PFSK-1 (cell line): ENCODE results near the gene ADIPOQ. TPM values are rescaled to one million over a fixed set of nuclear protein-coding genes. Genes with fewer than 3 reads are reported as not detected.

ENCODE experiments used
- FOXP2 ChIP-seq: optimal IDR thresholded peaks from 2 replicates; pipeline ENCODE3; 2011; ENCODE audit warnings: borderline replicate concordance, control low read depth, inconsistent platforms; ENCODE audit not compliant: insufficient read depth; ENCODE audit errors: extremely low read length, extremely low read depth
- POLR2AphosphoS5 ChIP-seq: IDR thresholded peaks from 2 replicates; pipeline ENCODE4 v1.6.1; 2012; ENCODE audit warnings: low read depth, mild to moderate bottlenecking, control low read depth, low read length, moderate library complexity
- REST ChIP-seq, 2 experiments: IDR thresholded peaks; 2 replicates each; pipeline versions ENCODE4 v1.6.1 to v1.8.0; 2011 to 2012; ENCODE audit warnings: low read depth in 2 of 2, low read length in 2 of 2, control low read depth in 1 of 2, inconsistent platforms in 1 of 2, mild to moderate bottlenecking in 1 of 2, moderate library complexity in 1 of 2; ENCODE audit not compliant: insufficient read depth in 1 of 2
- SIN3A ChIP-seq: IDR thresholded peaks from 2 replicates; pipeline ENCODE4 v1.6.1; 2012; ENCODE audit warnings: mild to moderate bottlenecking, low read length, moderate library complexity, borderline replicate concordance; ENCODE audit not compliant: insufficient read depth
- TAF1 ChIP-seq: IDR thresholded peaks from 2 replicates; pipeline ENCODE4 v1.6.1; 2012; ENCODE audit warnings: low read length, control low read depth, borderline replicate concordance; ENCODE audit not compliant: insufficient read depth
- polyA plus RNA-seq: library from polyadenylated mRNA; unstranded; fragments of >200 nt; gene quantifications from one replicate; pipeline ENCODE4 v1.2.1, GENCODE V29; 2012; ENCODE audit warnings: low read depth, missing spikeins; ENCODE audit not compliant: insufficient read length

Gene ADIPOQ
- not detected for polyA plus RNA-seq

DNA sequence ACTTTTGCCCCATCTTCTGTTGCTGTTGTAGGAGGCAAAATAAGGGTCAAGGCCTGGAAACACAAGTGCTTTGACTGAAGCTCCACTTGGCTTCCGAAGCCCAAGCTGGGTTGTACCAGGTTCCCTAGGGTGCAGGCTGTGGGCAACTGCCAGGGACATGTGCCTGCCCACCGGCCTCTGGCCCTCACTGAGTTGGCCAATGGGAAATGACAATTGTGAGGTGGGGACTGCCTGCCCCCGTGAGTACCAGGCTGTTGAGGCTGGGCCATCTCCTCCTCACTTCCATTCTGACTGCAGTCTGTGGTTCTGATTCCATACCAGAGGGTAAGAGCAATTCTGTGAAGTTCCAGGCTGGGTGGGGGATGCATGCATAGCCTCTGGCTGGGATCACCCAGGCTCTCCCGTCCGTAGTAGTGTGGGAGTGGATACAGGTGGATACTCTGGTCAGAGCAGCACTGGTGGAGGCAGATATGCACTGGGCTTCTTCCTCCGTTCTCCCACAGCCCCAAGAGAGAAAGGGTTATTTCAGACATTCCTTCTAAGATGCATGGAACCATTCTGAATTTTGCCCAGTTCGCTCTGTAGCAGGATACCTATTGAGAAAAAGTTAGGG lies at the start of gene ADIPOQ:
Gene ADIPOQ, plus strand, starts transcription at position 285 of the 613 bp plus-strand sequence. CDS start 10,349 bp downstream, outside the sequence.
- TF ChIP-seq POLR2AphosphoS5 (no peak), SIN3A (no peak), TAF1 (no peak), FOXP2 (no peak), REST (IDR thresholded peaks at IDR 0.05; ENCODE audit: insufficient read depth in 1 of 2, low read depth in 2 of 2, low read length in 2 of 2) (no peak)

- TF ChIP-seq REST (IDR thresholded peaks at IDR 0.05; ENCODE audit: insufficient read depth in 1 of 2, low read depth in 2 of 2, low read length in 2 of 2) = no peak
- no peak for TF ChIP-seq POLR2AphosphoS5
- TF ChIP-seq TAF1 = no peak
Measured at GRCh38 chr3:186798239-186798874, 44.2 kb upstream of the ADIPOQ start.

DNA sequence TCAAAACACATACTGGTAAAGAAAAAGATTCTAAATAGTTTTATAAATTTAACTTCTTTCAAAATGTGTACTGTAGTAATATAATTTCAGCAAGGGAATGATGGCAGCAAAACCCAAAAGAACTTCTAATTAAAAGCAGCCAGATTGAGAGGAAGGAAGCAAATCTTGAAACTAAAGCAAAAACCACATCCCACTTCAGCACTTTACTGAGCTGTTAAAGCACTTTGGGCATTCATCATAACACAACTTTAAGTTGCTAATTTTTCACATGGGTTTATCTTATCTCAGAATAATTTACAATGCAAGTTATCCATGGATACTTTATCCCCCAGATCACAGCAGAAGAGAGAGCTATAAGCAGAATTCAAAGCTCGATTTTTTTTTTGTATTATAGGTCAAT lies 42.2 kb upstream of the ADIPOQ start:
- no peak for TF ChIP-seq POLR2AphosphoS5
- TF ChIP-seq SIN3A = no peak
- TF ChIP-seq TAF1 = no peak
- no peak for TF ChIP-seq FOXP2
- no peak for TF ChIP-seq REST (IDR thresholded peaks at IDR 0.05; ENCODE audit: insufficient read depth in 1 of 2, low read depth in 2 of 2, low read length in 2 of 2)

- no peak for TF ChIP-seq TAF1
Measured at GRCh38 chr3:186802701-186803100, 39.8 kb upstream of the ADIPOQ start.

- TF ChIP-seq FOXP2 (no peak), TAF1 (0 out of 2 replicates have a peak, but pooled peaks have one; percentile 56), POLR2AphosphoS5 (peak; percentile 95), REST (IDR thresholded peaks at IDR 0.05; ENCODE audit: insufficient read depth in 1 of 2, low read depth in 2 of 2, low read length in 2 of 2) (0 out of 4 replicates have a peak, but pooled peaks of 1 of the 2 experiments have one; percentile 17), SIN3A (no peak)
Measured at GRCh38 chr3:186806089-186807055, 36.1 kb upstream of the ADIPOQ start, which contains the start of gene RFC4. Gene RFC4, minus strand, starts transcription at chr3:186806482. Its CDS starts 1,769 bp downstream, at chr3:186804713.
